Neural cell (in vitro differentiated cells): ENCODE data around the gene CFB. TPM values are rescaled to one million over a fixed set of nuclear protein-coding genes. Genes with fewer than 3 reads are reported as not detected.
A peak's percentile ranks its signal among the peaks of the same experiment; 100 is the strongest.

Experiments used
- H2AFZ ChIP-seq: fragments of 200-600, 300-800 bp; sonication (generic), shearing (Covaris generic); 2 replicates; pipeline ENCODE4 v1.6.0; 2014; ENCODE audit warnings: low read depth, mild to moderate bottlenecking, antibody characterized with exemption, low read length, moderate library complexity
- H3F3A ChIP-seq: fragments of 200-600 bp; shearing (Covaris generic); 2 replicates; pipeline ENCODE4 v1.6.1; 2016; ENCODE audit warnings: mild to moderate bottlenecking, moderate library complexity, mixed read lengths, antibody characterized with exemption, low read length; ENCODE audit not compliant: insufficient read depth, poor library complexity, severe bottlenecking
- H3K27ac ChIP-seq: fragments of 200-600, 300-800 bp; sonication (generic), shearing (Covaris generic); 2 replicates; pipeline ENCODE4 v1.5.1; 2014; ENCODE audit warnings: mild to moderate bottlenecking, low read length, moderate library complexity
- H3K27me3 ChIP-seq: fragments of 300-800, 200-600 bp; sonication (generic), shearing (Covaris generic); 2 replicates; pipeline ENCODE4 v1.6.0; 2014; ENCODE audit warnings: mild to moderate bottlenecking, low read depth, low read length, moderate library complexity; ENCODE audit not compliant: insufficient read depth
- H3K36me3 ChIP-seq: fragments of 300-800, 200-600 bp; sonication (generic), shearing (Covaris generic); 2 replicates; pipeline ENCODE4 v1.5.1; 2014; ENCODE audit warnings: mild to moderate bottlenecking, antibody characterized with exemption, low read length, moderate library complexity; ENCODE audit not compliant: insufficient read depth
- H3K4me2 ChIP-seq: fragments of 300-800, 200-600 bp; sonication (generic), shearing (Covaris generic); 2 replicates; pipeline ENCODE4 v1.6.0; 2014; ENCODE audit warnings: mild to moderate bottlenecking, low read length
- H3K4me3 ChIP-seq: fragments of 300-800, 200-600 bp; sonication (generic), shearing (Covaris generic); 2 replicates; pipeline ENCODE4 v1.5.1; 2014; ENCODE audit warnings: mild to moderate bottlenecking, low read length, moderate library complexity
- H3K79me2 ChIP-seq: fragments of 200-600 bp; shearing (Covaris generic); replicated peaks from 2 replicates; pipeline ENCODE4 v1.6.0; 2014; ENCODE audit warnings: mild to moderate bottlenecking, low read length, moderate library complexity; ENCODE audit not compliant: insufficient read depth
- H3K9ac ChIP-seq: fragments of 300-800, 200-600 bp; sonication (generic), shearing (Covaris generic); 2 replicates; pipeline ENCODE4 v1.6.1; 2016; ENCODE audit warnings: mild to moderate bottlenecking, low read length, mixed read lengths
- H3K9me2 ChIP-seq: fragments of 200-600 bp; shearing (Covaris generic); 2 replicates; pipeline ENCODE4 v1.6.1; 2016; ENCODE audit warnings: mild to moderate bottlenecking, low read length, mixed read lengths; ENCODE audit not compliant: insufficient read depth
- H3K9me3 ChIP-seq: fragments of 200-600, 300-800 bp; sonication (generic), shearing (Covaris generic); 2 replicates; pipeline ENCODE4 v1.6.1; 2016; ENCODE audit warnings: mild to moderate bottlenecking, mixed run types, low read length, moderate library complexity, mixed read lengths
- H4K20me1 ChIP-seq: fragments of 200-600 bp; shearing (Covaris generic); 2 replicates; pipeline ENCODE4 v1.6.1; 2016; ENCODE audit warnings: mild to moderate bottlenecking, mixed run types; ENCODE audit not compliant: insufficient read depth
- EP300 ChIP-seq: fragments of 450-650 bp; conservative IDR thresholded peaks from 2 replicates; pipeline ENCODE4 v1.6.1; 2014; ENCODE audit warnings: antibody characterized with exemption, mild to moderate bottlenecking, moderate library complexity; ENCODE audit not compliant: poor library complexity, severe bottlenecking
- EZH2 ChIP-seq: fragments of 200-600, 300-800 bp; shearing (Covaris generic), sonication (generic); IDR thresholded peaks from 2 replicates; pipeline ENCODE4 v1.6.1; 2014; ENCODE audit warnings: antibody characterized with exemption, low read length, borderline replicate concordance, mild to moderate bottlenecking; ENCODE audit not compliant: insufficient read depth, poor library complexity, severe bottlenecking
- MXI1 ChIP-seq: fragments of 450-650 bp; conservative IDR thresholded peaks from 2 replicates; pipeline ENCODE4 v1.6.1; 2014; ENCODE audit warnings: antibody characterized with exemption, mild to moderate bottlenecking; ENCODE audit not compliant: poor library complexity, severe bottlenecking
- POLR2AphosphoS5 ChIP-seq: IDR thresholded peaks from 2 replicates; pipeline ENCODE4 v1.6.1; 2012
- RAD21 ChIP-seq: fragments of 450-650 bp; conservative IDR thresholded peaks from 2 replicates; pipeline ENCODE4 v1.6.1; 2014; ENCODE audit warnings: antibody characterized with exemption, mild to moderate bottlenecking, moderate library complexity
- SMC3 ChIP-seq: fragments of 450-650 bp; conservative IDR thresholded peaks from 2 replicates; pipeline ENCODE4 v1.6.1; 2014; ENCODE audit warnings: antibody characterized with exemption, mild to moderate bottlenecking, moderate library complexity; ENCODE audit not compliant: poor library complexity
- TAF1 ChIP-seq: IDR thresholded peaks from 2 replicates; pipeline ENCODE4 v1.6.1; 2012; ENCODE audit warnings: low read depth
- polyA plus RNA-seq: library from polyadenylated mRNA; depleted of rRNA; stranded (reverse); fragments of >200 nt; gene quantifications from 2 replicates; pipeline ENCODE4 v1.2.3, GENCODE V29; 2014
- TF ChIP-seq, protein P1 (sequence below): IDR thresholded peaks from 2 replicates; pipeline ENCODE4 v1.6.1; 2012; ENCODE audit warnings: borderline replicate concordance
- TF ChIP-seq, protein P2 (sequence below): fragments of 450-650 bp; IDR thresholded peaks from 2 replicates; pipeline ENCODE4 v1.5.1; 2014; ENCODE audit warnings: antibody characterized with exemption, mild to moderate bottlenecking, moderate library complexity; ENCODE audit not compliant: poor library complexity, severe bottlenecking

CFB gene
- polyA plus RNA-seq, 1 donor from 2014 or later: 0.97 TPM

DNA sequence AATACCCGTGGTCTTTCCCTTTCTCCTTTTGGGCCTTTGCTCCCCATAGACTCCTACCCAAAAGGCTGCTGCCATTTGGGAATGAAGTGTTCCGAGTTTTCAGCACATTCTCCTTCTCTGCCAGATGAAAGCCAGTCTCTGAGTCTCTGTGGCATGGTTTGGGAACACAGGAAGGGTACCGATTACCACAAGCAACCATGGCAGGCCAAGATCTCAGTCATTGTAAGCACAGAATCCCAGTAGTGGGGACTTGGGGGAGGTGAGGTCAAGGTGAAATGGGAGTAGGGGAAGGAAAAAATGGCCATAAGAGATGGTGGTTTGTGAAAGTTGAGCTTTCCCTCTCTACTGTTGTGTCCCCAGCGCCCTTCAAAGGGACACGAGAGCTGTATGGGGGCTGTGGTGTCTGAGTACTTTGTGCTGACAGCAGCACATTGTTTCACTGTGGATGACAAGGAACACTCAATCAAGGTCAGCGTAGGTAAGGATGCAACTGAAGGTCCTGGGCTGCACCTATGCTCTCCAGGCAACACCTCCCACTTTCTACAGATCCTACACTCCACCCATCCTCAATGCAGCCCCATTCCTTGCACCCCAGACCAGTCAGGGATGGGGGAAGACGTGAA, 4.1 kb downstream of the CFB start:
- H3K9me3 ChIP-seq: no peaks in the 10 kb centered on the region
- H3K9ac ChIP-seq: no peak overlapping the region
- H3K27me3 ChIP-seq: no peaks in the 10 kb centered on the region
- H3K4me3 ChIP-seq: no peak overlapping the region
- no peaks in the 10 kb centered on the region for H3F3A ChIP-seq
- no peak overlapping the region for H2AFZ ChIP-seq
- H3K36me3 ChIP-seq: no peaks in the 10 kb centered on the region
- no peak for TF ChIP-seq TAF1
- TF ChIP-seq MXI1: no peak
- TF ChIP-seq, protein P1, sequence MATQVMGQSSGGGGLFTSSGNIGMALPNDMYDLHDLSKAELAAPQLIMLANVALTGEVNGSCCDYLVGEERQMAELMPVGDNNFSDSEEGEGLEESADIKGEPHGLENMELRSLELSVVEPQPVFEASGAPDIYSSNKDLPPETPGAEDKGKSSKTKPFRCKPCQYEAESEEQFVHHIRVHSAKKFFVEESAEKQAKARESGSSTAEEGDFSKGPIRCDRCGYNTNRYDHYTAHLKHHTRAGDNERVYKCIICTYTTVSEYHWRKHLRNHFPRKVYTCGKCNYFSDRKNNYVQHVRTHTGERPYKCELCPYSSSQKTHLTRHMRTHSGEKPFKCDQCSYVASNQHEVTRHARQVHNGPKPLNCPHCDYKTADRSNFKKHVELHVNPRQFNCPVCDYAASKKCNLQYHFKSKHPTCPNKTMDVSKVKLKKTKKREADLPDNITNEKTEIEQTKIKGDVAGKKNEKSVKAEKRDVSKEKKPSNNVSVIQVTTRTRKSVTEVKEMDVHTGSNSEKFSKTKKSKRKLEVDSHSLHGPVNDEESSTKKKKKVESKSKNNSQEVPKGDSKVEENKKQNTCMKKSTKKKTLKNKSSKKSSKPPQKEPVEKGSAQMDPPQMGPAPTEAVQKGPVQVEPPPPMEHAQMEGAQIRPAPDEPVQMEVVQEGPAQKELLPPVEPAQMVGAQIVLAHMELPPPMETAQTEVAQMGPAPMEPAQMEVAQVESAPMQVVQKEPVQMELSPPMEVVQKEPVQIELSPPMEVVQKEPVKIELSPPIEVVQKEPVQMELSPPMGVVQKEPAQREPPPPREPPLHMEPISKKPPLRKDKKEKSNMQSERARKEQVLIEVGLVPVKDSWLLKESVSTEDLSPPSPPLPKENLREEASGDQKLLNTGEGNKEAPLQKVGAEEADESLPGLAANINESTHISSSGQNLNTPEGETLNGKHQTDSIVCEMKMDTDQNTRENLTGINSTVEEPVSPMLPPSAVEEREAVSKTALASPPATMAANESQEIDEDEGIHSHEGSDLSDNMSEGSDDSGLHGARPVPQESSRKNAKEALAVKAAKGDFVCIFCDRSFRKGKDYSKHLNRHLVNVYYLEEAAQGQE: no peak
- TF ChIP-seq EZH2: no peak
- no peak for TF ChIP-seq RAD21
- TF ChIP-seq POLR2AphosphoS5: no peak
- no peak for TF ChIP-seq EP300
- TF ChIP-seq, protein P2, sequence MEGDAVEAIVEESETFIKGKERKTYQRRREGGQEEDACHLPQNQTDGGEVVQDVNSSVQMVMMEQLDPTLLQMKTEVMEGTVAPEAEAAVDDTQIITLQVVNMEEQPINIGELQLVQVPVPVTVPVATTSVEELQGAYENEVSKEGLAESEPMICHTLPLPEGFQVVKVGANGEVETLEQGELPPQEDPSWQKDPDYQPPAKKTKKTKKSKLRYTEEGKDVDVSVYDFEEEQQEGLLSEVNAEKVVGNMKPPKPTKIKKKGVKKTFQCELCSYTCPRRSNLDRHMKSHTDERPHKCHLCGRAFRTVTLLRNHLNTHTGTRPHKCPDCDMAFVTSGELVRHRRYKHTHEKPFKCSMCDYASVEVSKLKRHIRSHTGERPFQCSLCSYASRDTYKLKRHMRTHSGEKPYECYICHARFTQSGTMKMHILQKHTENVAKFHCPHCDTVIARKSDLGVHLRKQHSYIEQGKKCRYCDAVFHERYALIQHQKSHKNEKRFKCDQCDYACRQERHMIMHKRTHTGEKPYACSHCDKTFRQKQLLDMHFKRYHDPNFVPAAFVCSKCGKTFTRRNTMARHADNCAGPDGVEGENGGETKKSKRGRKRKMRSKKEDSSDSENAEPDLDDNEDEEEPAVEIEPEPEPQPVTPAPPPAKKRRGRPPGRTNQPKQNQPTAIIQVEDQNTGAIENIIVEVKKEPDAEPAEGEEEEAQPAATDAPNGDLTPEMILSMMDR: no peak
- no peak for TF ChIP-seq SMC3
- no peaks in the 10 kb centered on the region for H3K79me2 ChIP-seq
- no peak overlapping the region for H3K27ac ChIP-seq
- no peaks in the 10 kb centered on the region for H3K9me2 ChIP-seq
- H3K4me2 ChIP-seq: no peak overlapping the region
- H4K20me1 ChIP-seq: no peaks in the 10 kb centered on the region

DNA sequence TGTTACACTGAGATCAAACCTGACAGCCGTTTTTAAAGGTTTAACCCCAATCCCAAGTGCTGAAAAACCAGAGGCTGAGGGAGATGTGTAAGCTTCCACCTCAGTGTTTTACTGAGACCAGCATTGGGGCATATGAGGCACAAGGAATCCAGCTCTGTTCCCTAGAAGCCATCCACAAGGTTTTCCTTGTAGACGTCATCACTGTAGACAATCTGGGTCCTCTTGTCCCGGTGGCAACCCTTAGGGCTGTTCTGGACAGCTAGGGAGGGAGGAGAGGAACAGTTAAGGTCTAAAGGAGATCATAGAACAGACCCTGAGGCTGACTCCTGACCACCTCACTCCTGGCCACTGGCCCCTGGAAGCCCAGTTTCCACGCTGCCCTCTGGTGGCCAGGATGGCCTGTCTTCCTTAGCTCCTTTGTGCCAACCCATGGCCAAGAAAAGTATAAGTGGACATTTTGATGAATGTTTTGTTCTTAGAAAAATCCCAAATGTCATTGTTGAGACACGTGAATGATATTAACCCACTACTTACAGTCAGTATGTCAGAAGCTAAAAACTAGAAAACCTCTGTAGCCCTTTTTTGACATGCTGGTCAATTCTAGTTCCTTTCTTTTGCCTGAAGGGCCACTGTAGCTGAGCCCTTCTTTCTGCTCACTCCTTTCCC, 6.4 kb downstream of the CFB start:
- Histone ChIP-seq H3K27ac (no peak overlapping the region), H3K4me3 (no peak overlapping the region), H2AFZ (no peak overlapping the region), H3K4me2 (no peak overlapping the region), H3K9ac (no peak overlapping the region), H3K79me2 (peaks cover under 1% of the 10 kb centered on the region), H3K27me3 (no peaks in the 10 kb centered on the region), H3K9me2 (no peaks in the 10 kb centered on the region), H4K20me1 (no peaks in the 10 kb centered on the region), H3F3A (no peaks in the 10 kb centered on the region), H3K36me3 (no peaks in the 10 kb centered on the region), H3K9me3 (no peaks in the 10 kb centered on the region)
- TF ChIP-seq EZH2 (no peak), TAF1 (no peak), POLR2AphosphoS5 (no peak), MXI1 (no peak), RAD21 (peak; percentile 59), SMC3 (peak; percentile 76)
- TF ChIP-seq, protein P2: peak; percentile 65
